AG04449 (cell line): ENCODE data around the gene SGMS2.

Experiments
- CTCF ChIA-PET: fragments of 350-600 bp; formaldehyde crosslinking; extraction: SDS; loops from one replicate; lab custom pipeline; 2021; ENCODE audit warnings: antibody characterized with exemption; lab: Yijun Ruan, JAX
- POLR2A ChIA-PET: fragments of 400-600, 350-600 bp; formaldehyde crosslinking; extraction: SDS; loops from one replicate; lab custom pipeline; 2020; ENCODE audit warnings: antibody characterized with exemption, inconsistent platforms; lab: Yijun Ruan, JAX
- DNase-seq: peaks from one replicate; pipeline ENCODE4 v3.0.0-alpha.2; 2010; ENCODE audit warnings: low read depth, low spot score
- H3K4me3 ChIP-seq: 2 replicates; pipeline ENCODE4 v1.5.1; 2011; ENCODE audit warnings: low read depth, mild to moderate bottlenecking, control low read depth, low read length
- TF ChIP-seq, protein P1 (sequence below): IDR thresholded peaks from one replicate; pipeline ENCODE4 v1.5.1; 2011; ENCODE audit warnings: mild to moderate bottlenecking, moderate library complexity, low read length, control low read depth, inconsistent platforms; ENCODE audit not compliant: insufficient read depth; ENCODE audit errors: missing control alignments

The SGMS2 gene

DNA sequence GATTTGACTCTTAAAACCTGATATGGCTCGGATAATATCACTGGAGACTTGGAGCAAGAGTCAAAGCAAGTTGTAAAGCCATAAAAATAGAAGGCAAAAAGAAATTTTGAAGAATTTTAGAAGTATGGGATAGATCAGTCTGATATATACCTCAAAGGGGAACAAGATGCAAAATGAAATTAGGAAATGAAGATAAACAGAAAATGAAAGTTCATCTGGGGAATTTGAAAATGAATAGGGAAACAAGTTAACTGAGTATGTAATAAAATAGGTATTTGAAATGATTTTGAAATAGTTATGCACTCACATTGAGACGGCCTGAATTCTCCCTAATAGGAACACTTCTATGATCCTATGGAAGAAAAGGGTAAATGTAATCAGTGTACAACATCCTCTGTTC is 112.3 kb downstream of the SGMS2 start:
- no peak for DNase-seq
- H3K4me3 ChIP-seq: no peak overlapping the region
- ChIA-PET POLR2A (no interaction called here), CTCF (interaction anchor here (1.1 kb wide), 1 partner anchor 179 kb away, joined by 4 read pairs; no protein-coding TSS in a partner anchor)
- TF ChIP-seq, protein P1, sequence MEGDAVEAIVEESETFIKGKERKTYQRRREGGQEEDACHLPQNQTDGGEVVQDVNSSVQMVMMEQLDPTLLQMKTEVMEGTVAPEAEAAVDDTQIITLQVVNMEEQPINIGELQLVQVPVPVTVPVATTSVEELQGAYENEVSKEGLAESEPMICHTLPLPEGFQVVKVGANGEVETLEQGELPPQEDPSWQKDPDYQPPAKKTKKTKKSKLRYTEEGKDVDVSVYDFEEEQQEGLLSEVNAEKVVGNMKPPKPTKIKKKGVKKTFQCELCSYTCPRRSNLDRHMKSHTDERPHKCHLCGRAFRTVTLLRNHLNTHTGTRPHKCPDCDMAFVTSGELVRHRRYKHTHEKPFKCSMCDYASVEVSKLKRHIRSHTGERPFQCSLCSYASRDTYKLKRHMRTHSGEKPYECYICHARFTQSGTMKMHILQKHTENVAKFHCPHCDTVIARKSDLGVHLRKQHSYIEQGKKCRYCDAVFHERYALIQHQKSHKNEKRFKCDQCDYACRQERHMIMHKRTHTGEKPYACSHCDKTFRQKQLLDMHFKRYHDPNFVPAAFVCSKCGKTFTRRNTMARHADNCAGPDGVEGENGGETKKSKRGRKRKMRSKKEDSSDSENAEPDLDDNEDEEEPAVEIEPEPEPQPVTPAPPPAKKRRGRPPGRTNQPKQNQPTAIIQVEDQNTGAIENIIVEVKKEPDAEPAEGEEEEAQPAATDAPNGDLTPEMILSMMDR: no peak

DNA sequence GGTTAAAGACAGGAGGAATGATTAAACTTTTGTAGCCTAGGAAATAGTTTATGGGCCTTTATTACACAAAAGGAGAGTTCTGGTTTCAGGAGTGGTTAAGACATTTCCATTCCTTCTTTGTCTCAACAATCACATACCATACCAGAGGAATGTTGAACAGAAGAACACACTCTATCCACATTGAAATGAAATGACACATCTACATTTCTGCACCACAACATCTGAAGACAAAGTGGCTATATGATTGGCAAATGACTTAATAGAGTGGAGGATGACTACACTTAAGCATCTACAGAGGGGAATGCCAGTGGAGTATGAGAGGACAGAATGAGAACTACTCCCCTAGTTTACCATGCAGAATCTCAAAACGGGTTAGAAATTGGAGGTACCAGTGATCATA is 114.6 kb downstream of the SGMS2 start:
- ChIA-PET POLR2A (no interaction called here), CTCF (no interaction called here)
- TF ChIP-seq, protein P1: no peak
- DNase-seq: peak; percentile 52
- H3K4me3 ChIP-seq: no peak overlapping the region

DNA sequence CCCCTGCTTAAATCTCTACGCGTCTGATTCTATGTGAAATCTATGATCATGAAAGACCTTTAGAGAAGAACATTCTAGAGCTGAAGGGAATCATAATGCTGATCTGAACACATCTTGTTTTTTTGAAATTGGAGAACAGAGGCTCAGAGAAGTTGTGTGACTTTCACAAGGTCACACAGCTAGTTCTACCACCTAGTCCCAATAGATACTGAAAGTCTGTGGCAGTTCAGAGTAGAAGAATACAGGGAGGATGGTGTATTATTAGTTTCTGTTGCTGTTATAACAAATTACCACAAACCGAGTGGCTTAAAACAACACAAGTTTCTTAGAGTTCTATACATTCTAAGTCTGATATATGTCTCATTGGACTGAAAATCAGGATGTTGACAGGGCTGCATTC is 121.1 kb downstream of the SGMS2 start:
- H3K4me3 ChIP-seq: no peak overlapping the region
- TF ChIP-seq, protein P1: no peak
- DNase-seq: no peak
- ChIA-PET POLR2A (no interaction called here), CTCF (no interaction called here)

DNA sequence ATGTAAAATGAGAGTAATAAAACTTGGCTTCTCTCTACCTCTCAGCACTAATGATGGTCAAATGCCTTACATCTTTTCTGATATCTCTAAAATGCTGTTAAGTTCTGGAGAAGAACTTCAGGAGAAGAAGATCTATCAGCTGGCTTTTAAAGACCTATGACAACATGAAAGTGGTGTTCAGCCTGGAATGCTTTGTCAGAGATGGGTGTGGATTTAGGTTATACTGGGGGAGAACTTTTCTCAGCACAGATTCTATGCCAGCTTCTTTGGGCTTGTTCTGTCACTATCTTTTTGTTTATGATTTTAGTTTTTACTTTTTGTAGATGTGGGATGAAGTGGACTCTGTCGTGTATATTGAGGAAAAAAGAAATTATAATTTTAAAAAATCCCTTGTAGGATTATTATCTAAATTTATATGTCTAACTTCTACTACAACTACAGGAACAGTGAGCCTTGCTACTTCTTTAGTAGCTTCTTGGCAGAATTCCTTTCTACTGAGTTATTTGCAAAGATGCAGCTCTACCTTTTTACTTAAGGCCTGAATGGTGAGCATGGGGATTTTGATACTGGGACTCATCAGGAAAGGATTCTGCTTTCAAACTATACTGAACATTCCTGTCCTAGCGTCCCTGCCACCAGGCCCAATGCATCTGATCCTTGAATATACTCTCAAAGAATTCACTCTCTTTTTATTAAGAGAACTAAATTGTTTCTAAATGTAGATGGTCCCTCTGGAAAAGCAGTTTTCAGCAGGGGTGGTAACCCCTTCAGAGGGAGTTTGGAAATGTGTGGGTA is 126.2 kb downstream of the SGMS2 start:
- TF ChIP-seq, protein P1: no peak
- ChIA-PET CTCF (no interaction called here), POLR2A (no interaction called here)
- no peak for DNase-seq
- no peak overlapping the region for H3K4me3 ChIP-seq

DNA sequence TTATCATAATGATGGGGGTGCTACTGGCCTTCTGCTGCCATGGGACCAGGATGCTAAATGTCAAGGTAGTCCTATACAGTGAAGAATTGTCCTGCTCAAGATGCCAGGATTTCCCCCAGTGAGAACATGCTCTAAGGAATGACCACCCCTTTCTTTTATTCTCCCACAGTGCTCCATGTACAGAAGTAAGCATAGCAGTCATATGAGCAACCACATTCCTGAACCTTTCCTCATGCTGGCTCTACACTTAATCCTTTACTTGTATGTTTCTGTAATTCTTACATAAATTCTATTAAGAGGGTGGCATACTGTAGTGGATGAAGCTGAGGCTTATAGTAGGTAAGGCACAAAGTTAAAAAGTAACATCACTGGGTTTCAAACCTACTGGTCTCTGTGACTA is 126.8 kb downstream of the SGMS2 start:
- DNase-seq: peak; percentile 79

DNA sequence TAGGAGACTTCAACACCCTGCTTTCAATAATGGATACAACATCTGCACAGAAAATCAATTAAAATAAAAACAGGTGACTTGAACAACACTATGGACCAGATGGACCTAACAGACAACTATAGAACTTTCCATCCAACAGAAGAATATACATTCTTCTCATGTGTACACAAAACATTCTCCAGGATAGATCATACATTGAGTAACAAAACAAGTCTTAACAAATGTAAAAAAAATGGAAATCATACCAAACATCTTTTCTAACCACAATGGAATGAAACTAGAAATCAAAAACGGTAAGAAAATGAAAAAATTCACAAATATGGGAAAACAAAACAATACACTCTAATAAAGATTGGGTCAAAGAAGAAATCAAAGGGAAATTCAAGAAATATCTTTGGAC is 131.3 kb downstream of the SGMS2 start:
- TF ChIP-seq, protein P1: no peak
- no peak overlapping the region for H3K4me3 ChIP-seq
- no peak for DNase-seq
- ChIA-PET POLR2A (no interaction called here), CTCF (no interaction called here)

More for the DNA sequence above, 126.8 kb downstream of the SGMS2 start:
- TF ChIP-seq, protein P1: no peak
- ChIA-PET POLR2A (no interaction called here), CTCF (interaction anchor here (1.2 kb wide), 1 partner anchor 67 kb away, joined by 3 read pairs; no protein-coding TSS in a partner anchor)
- H3K4me3 ChIP-seq: no peak overlapping the region
